HCT116 (cell line): Measurements from ENCODE around the gene NEB.

ENCODE experiments used
- CTCF ChIP-seq, 3 experiments: fragments of 200-600 bp in 1 of 3; sonication (generic) in 1 of 3; IDR thresholded peaks in 2 of 3; conservative IDR thresholded peaks in 1 of 3; 2 replicates each; pipeline ENCODE4 v1.5.1; 2012 to 2017; ENCODE audit warnings: low read depth in 2 of 3, low read length in 2 of 3, antibody characterized with exemption in 1 of 3, borderline replicate concordance in 1 of 3, control low read depth in 1 of 3, mild to moderate bottlenecking in 1 of 3, mixed read lengths in 1 of 3, mixed run types in 1 of 3, moderate library complexity in 1 of 3; ENCODE audit not compliant: insufficient read depth in 1 of 3
- EGR1 ChIP-seq: IDR thresholded peaks from 2 replicates; pipeline ENCODE4 v1.6.1; 2012; ENCODE audit warnings: low read depth
- ELF1 ChIP-seq: IDR thresholded peaks from 2 replicates; pipeline ENCODE4 v1.6.1; 2012; ENCODE audit warnings: low read depth, borderline replicate concordance
- EZH2 ChIP-seq: fragments of 200-600 bp; sonication (generic); IDR thresholded peaks from 2 replicates; pipeline ENCODE4 v1.6.1; 2017; ENCODE audit warnings: antibody characterized with exemption, mixed run types
- JUND ChIP-seq: IDR thresholded peaks from 2 replicates; pipeline ENCODE4 v1.6.1; 2012
- POLR2A ChIP-seq: IDR thresholded peaks from 2 replicates; pipeline ENCODE4 v1.7.0; 2011; ENCODE audit warnings: borderline replicate concordance; ENCODE audit not compliant: insufficient read depth, insufficient read length; ENCODE audit errors: extremely low read depth
- POLR2AphosphoS5 ChIP-seq: IDR thresholded peaks from 2 replicates; pipeline ENCODE4 v1.6.1; 2011; ENCODE audit warnings: mild to moderate bottlenecking, low read depth, low read length, moderate library complexity
- REST ChIP-seq: IDR thresholded peaks from 2 replicates; pipeline ENCODE4 v1.6.1; 2012; ENCODE audit warnings: low read depth
- TF ChIP-seq, protein P1 (sequence below): IDR thresholded peaks from 2 replicates; pipeline ENCODE4 v1.6.1; 2012

DNA sequence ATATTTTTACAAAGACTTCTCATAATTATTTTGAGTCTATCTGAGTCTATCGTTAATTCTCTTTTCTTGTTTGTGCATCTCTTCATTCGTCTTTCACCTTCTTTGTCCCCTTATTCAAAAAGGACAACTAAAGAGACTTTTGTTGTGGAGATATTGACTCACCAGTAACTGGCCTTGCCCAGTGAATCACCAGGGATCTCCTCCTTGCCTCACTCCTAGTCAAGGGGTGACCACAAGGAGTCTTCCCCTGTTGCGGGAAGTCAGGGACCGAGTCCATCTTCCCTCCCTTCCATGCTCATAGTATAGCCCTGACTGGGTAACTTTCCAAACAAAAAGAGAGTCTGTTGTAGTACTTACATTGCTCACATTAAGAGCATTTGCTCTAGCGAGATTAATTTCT lies 158.9 kb downstream of the NEB start:
- TF ChIP-seq JUND (no peak), ELF1 (no peak), CTCF (IDR thresholded peaks at IDR 0.05 in 2 of 3, conservative IDR thresholded peaks at IDR 0.05 in 1 of 3; ENCODE audit: borderline replicate concordance in 1 of 3, insufficient read depth in 1 of 3, low read depth in 2 of 3, low read length in 2 of 3) (no peak), REST (no peak), POLR2AphosphoS5 (no peak), POLR2A (no peak), EGR1 (no peak), EZH2 (no peak)
- TF ChIP-seq, protein P1, sequence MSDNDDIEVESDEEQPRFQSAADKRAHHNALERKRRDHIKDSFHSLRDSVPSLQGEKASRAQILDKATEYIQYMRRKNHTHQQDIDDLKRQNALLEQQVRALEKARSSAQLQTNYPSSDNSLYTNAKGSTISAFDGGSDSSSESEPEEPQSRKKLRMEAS: no peak
